ENCODE measurements around the gene LRSAM1.

DNA sequence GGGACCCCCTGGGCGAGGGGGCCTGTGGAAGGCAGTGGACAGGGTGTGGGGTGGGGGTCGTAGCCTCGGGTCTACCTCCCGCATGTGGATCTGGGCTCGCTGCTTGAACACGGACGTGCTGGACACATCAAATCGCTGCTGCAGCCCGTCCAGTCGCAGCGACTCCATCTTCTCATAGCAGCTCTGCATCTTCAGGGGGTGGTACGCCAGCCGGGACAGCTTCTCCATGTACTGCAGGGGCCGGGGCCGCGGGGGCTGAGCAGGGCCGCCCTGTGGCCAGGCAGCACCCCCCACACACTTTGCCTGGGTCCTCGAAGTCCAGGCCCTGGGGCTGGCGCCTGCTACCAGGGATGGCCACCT, 57.6 kb downstream of the LRSAM1 start:
- no peak for TF ChIP-seq EP300 (IDR thresholded peaks at IDR 0.05; ENCODE audit: low read length)
- TF ChIP-seq CTCF (IDR thresholded peaks at IDR 0.05 in 2 of 3, conservative IDR thresholded peaks at IDR 0.05 in 1 of 3; ENCODE audit: insufficient read depth in 2 of 3, low read depth in 1 of 3, low read length in 3 of 3): no peak
- TF ChIP-seq CHD2 (IDR thresholded peaks at IDR 0.05; ENCODE audit: low read depth, low read length): no peak

Measured in K562 (cell line).